Upper lobe of left lung (tissue), 4 donors: Measurements from ENCODE around the gene IFT74.

Experiments
- EP300 ChIP-seq, 4 donors: sonication (generic); formaldehyde crosslinking; IDR thresholded peaks; one replicate each; pipeline ENCODE4 v1.5.1; 2017; ENCODE audit warnings: antibody characterized with exemption in 4 of 4, control low read depth in 2 of 4
- POLR2A ChIP-seq, 4 donors: fragments of 450-650 bp; IDR thresholded peaks; one replicate each; pipeline ENCODE4 v1.5.1; 2016 to 2017; ENCODE audit warnings: antibody characterized with exemption in 4 of 4, mild to moderate bottlenecking in 2 of 4
- TF ChIP-seq, protein P1 (sequence below), 6 experiments: fragments of 450-650 bp in 4 of 6; fragments of 200-600 bp in 2 of 6; sonication (generic) in 2 of 6; IDR thresholded peaks; one replicate each; pipeline ENCODE4 v1.5.1; 2016 to 2019; ENCODE audit warnings: antibody characterized with exemption in 6 of 6

GRCh38 chr9:27005491-27005890, 49.3 kb downstream of the IFT74 start, which contains the start of gene LRRC19:
- TF ChIP-seq, protein P1, sequence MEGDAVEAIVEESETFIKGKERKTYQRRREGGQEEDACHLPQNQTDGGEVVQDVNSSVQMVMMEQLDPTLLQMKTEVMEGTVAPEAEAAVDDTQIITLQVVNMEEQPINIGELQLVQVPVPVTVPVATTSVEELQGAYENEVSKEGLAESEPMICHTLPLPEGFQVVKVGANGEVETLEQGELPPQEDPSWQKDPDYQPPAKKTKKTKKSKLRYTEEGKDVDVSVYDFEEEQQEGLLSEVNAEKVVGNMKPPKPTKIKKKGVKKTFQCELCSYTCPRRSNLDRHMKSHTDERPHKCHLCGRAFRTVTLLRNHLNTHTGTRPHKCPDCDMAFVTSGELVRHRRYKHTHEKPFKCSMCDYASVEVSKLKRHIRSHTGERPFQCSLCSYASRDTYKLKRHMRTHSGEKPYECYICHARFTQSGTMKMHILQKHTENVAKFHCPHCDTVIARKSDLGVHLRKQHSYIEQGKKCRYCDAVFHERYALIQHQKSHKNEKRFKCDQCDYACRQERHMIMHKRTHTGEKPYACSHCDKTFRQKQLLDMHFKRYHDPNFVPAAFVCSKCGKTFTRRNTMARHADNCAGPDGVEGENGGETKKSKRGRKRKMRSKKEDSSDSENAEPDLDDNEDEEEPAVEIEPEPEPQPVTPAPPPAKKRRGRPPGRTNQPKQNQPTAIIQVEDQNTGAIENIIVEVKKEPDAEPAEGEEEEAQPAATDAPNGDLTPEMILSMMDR (IDR thresholded peaks at IDR 0.05) = no peak
- TF ChIP-seq POLR2A (IDR thresholded peaks at IDR 0.05) = no peak
- no peak for TF ChIP-seq EP300 (IDR thresholded peaks at IDR 0.05)
